Large intestine (tissue), 3 donors: Measurements from ENCODE around the gene CPN2. TPM values are rescaled to one million over a fixed set of nuclear protein-coding genes. Genes with fewer than 3 reads are reported as not detected.
A peak's percentile ranks its signal among the peaks of the same experiment; 100 is the strongest.

Source experiments
- DNase-seq, 2 donors: peaks; one replicate each; pipeline versions ENCODE4 v3.0.0 to v3.0.0-alpha.2; 2013
- H3K27ac ChIP-seq: one replicate; pipeline ENCODE4 v1.5.1; 2013; ENCODE audit warnings: low read length
- H3K27me3 ChIP-seq: 2 replicates; pipeline ENCODE4 v1.6.1; 2013; ENCODE audit warnings: low read length; ENCODE audit not compliant: control insufficient read depth, insufficient read depth
- H3K36me3 ChIP-seq: 2 replicates; pipeline ENCODE4 v1.6.1; 2013; ENCODE audit warnings: low read length; ENCODE audit not compliant: control insufficient read depth, insufficient read depth
- H3K4me1 ChIP-seq: one replicate; pipeline ENCODE4 v1.6.1; 2013; ENCODE audit warnings: low read length; ENCODE audit not compliant: control insufficient read depth, insufficient read depth
- H3K4me3 ChIP-seq: one replicate; pipeline ENCODE4 v1.5.1; 2013; ENCODE audit warnings: low read length
- H3K9me3 ChIP-seq: one replicate; pipeline ENCODE4 v1.6.1; 2013; ENCODE audit warnings: mild to moderate bottlenecking, low read depth, low read length, moderate library complexity; ENCODE audit not compliant: control insufficient read depth
- whole genome bisulfite sequencing: methylation state at CpG from one replicate; pipeline ENCODE4 v1.1.5; 2013; ENCODE audit warnings: low lambda C conversion rate; ENCODE audit not compliant: insufficient coverage; 5-methylcytosine and 5-hydroxymethylcytosine counted together
- polyA plus RNA-seq: library from polyadenylated mRNA; unstranded; fragments of 120-200 nt; gene quantifications from one replicate; pipeline ENCODE4 v1.2.1, GENCODE V29; 2013

The CPN2 gene
- polyA plus RNA-seq, 1 donor = 0.09 TPM

- H3K4me3 ChIP-seq = no peak overlapping the region
- no peaks in the 10 kb centered on the region for H3K27me3 ChIP-seq
- WGBS = no CpG with 5 or more reads among the region's 24 CpGs
- no peak overlapping the region for H3K27ac ChIP-seq
- no peak for DNase-seq
- no peaks in the 10 kb centered on the region for H3K9me3 ChIP-seq
- peaks cover 17% of the 10 kb centered on the region for H3K4me1 ChIP-seq
- no peaks in the 10 kb centered on the region for H3K36me3 ChIP-seq
These were observed 10.2 kb downstream of the CPN2 start for GRCh38 chr3:194340757-194341400.

GRCh38 chr3:194339840-194340239 is 11.3 kb downstream of the CPN2 start:
- 0% methylated on average over 1 of the region's 5 CpGs for WGBS
- H3K27ac ChIP-seq = no peak overlapping the region
- peak in 1 of 2 donors; percentile 53 for DNase-seq
- no peaks in the 10 kb centered on the region for H3K36me3 ChIP-seq
- H3K4me1 ChIP-seq = peaks cover 17% of the 10 kb centered on the region
- H3K27me3 ChIP-seq = no peaks in the 10 kb centered on the region
- H3K4me3 ChIP-seq = no peak overlapping the region
- H3K9me3 ChIP-seq = no peaks in the 10 kb centered on the region

- Histone ChIP-seq H3K4me1 (peaks cover 17% of the 10 kb centered on the region), H3K27ac (no peak overlapping the region), H3K36me3 (no peaks in the 10 kb centered on the region), H3K27me3 (no peaks in the 10 kb centered on the region), H3K9me3 (no peaks in the 10 kb centered on the region), H3K4me3 (no peak overlapping the region)
- WGBS = no CpG with 5 or more reads among the region's 9 CpGs
- no peak for DNase-seq
These were observed 11.8 kb downstream of the CPN2 start for GRCh38 chr3:194339356-194339755.

GRCh38 chr3:194337965-194338753 is 13.0 kb downstream of the CPN2 start:
- H3K36me3 ChIP-seq = no peaks in the 10 kb centered on the region
- H3K9me3 ChIP-seq = no peaks in the 10 kb centered on the region
- no peak overlapping the region for H3K4me3 ChIP-seq
- WGBS = 88% methylated on average over 1 of the region's 13 CpGs
- H3K27me3 ChIP-seq = no peaks in the 10 kb centered on the region
- peaks cover 19% of the 10 kb centered on the region for H3K4me1 ChIP-seq
- DNase-seq = no peak
- no peak overlapping the region for H3K27ac ChIP-seq

- WGBS = 60% methylated on average over 1 of the region's 17 CpGs
- Histone ChIP-seq H3K4me1 (peaks cover 25% of the 10 kb centered on the region), H3K36me3 (no peaks in the 10 kb centered on the region), H3K4me3 (no peak overlapping the region), H3K9me3 (no peaks in the 10 kb centered on the region), H3K27me3 (peaks cover 3% of the 10 kb centered on the region), H3K27ac (no peak overlapping the region)
- no peak for DNase-seq
These were observed 14.3 kb downstream of the CPN2 start for GRCh38 chr3:194336601-194337355.

GRCh38 chr3:194333981-194334320 is 17.2 kb downstream of the CPN2 start:
- H3K27me3 ChIP-seq = peaks cover 3% of the 10 kb centered on the region
- no peak overlapping the region for H3K27ac ChIP-seq
- WGBS = no CpG with 5 or more reads among the region's 15 CpGs
- no peak for DNase-seq
- H3K36me3 ChIP-seq = no peaks in the 10 kb centered on the region
- no peaks in the 10 kb centered on the region for H3K9me3 ChIP-seq
- peaks cover 8% of the 10 kb centered on the region for H3K4me1 ChIP-seq
- no peak overlapping the region for H3K4me3 ChIP-seq

GRCh38 chr3:194333212-194333980 is 17.7 kb downstream of the CPN2 start:
- Histone ChIP-seq H3K9me3 (no peaks in the 10 kb centered on the region), H3K27ac (no peak overlapping the region), H3K4me3 (peak overlapping the region; percentile 44), H3K36me3 (no peaks in the 10 kb centered on the region), H3K4me1 (peaks cover 8% of the 10 kb centered on the region), H3K27me3 (peaks cover 3% of the 10 kb centered on the region)
- no CpG with 5 or more reads among the region's 69 CpGs for WGBS
- peak; percentile 79 to 86 for DNase-seq

GRCh38 chr3:194332858-194333211 is 18.3 kb downstream of the CPN2 start:
- Histone ChIP-seq H3K4me3 (no peak overlapping the region), H3K27ac (no peak overlapping the region), H3K27me3 (peaks cover 3% of the 10 kb centered on the region), H3K36me3 (no peaks in the 10 kb centered on the region), H3K9me3 (peaks cover 2% of the 10 kb centered on the region), H3K4me1 (peaks cover 8% of the 10 kb centered on the region)
- DNase-seq = peak in 1 of 2 donors; percentile 74
- WGBS = no CpG with 5 or more reads among the region's 7 CpGs

GRCh38 chr3:194330579-194330978 is 20.5 kb downstream of the CPN2 start:
- peaks cover 3% of the 10 kb centered on the region for H3K27me3 ChIP-seq
- no peaks in the 10 kb centered on the region for H3K36me3 ChIP-seq
- H3K4me1 ChIP-seq = peaks cover 8% of the 10 kb centered on the region
- H3K4me3 ChIP-seq = no peak overlapping the region
- H3K9me3 ChIP-seq = peaks cover 16% of the 10 kb centered on the region
- H3K27ac ChIP-seq = no peak overlapping the region
- WGBS = no CpG with 5 or more reads among the region's 4 CpGs
- no peak for DNase-seq

- Histone ChIP-seq H3K27me3 (peaks cover 3% of the 10 kb centered on the region), H3K9me3 (peaks cover 17% of the 10 kb centered on the region), H3K36me3 (no peaks in the 10 kb centered on the region), H3K4me3 (no peak overlapping the region), H3K27ac (no peak overlapping the region), H3K4me1 (peaks cover 8% of the 10 kb centered on the region)
- WGBS = 80% methylated on average over 1 of the region's 10 CpGs
- DNase-seq = no peak
These were observed 21.0 kb downstream of the CPN2 start for GRCh38 chr3:194330160-194330559.
